NOMO-1 (cell line): ENCODE results near the gene UBD.

Experiments
- DNase-seq, 2 experiments: peaks; one replicate each; lab custom pipeline; 2025; ENCODE audit not compliant: unreplicated experiment in 2 of 2; lab: John Stamatoyannopoulos, UW

UBD gene

DNA sequence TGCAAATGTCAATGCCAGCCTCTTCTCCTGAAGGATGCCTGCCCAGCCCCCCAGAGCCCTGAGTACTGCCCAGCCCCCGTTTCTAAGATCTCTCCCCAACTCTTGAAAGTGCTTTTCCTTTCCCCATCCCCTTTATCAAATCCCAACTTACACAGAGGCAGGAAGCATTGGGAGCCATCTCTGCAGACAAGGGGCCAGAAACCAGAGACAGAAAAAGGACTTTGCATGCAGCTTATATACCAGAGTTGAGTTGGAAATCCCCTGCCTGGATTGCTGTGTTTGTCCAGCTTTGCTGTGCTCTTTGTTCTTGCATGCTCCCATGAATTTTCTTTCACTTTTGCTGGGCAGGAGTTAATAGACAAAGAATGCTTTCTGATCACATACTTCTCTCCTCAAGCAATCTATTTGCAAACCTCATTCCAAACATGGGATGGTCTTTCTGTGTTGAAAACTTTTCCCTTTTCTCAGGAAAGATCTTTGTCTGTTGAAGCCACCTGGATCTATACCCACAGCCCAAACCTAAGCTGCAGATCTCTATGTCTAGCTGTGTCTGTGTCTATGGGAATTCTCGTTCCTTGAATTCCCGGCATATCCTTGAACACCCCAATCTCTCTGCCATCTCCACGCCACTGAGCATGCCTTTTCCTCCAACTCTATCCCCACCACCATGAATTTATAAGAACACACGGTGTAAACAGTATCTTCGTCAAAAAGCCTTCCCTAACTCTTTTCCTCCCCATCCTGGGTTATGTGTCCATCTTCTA lies at the start of gene UBD:
TSS of gene UBD (minus strand) at position 209 of the 764 bp plus-strand sequence. CDS start at position 178, 31 bp downstream.
- DNase-seq: no peak

DNA sequence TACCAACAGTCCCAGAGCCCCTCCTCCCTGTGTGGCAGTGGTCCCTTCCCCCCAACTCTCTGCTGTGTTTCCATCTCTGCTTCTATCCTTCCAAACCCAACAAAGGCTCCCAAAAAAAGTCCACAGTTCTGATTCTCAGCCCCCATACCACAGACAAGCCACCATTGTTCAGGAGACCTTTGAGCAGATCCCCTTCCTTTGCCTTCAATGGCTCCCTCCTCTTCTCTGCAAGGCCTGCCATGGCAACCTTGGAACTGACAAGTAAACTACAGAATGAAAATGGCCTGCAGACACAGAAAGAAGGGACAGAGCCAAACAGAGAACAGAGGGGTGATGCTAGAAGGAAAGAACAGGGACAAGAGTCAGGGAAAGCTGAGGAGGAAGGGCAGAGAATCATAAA lies 48.6 kb upstream of the UBD start:
- DNase-seq: no peak

DNA sequence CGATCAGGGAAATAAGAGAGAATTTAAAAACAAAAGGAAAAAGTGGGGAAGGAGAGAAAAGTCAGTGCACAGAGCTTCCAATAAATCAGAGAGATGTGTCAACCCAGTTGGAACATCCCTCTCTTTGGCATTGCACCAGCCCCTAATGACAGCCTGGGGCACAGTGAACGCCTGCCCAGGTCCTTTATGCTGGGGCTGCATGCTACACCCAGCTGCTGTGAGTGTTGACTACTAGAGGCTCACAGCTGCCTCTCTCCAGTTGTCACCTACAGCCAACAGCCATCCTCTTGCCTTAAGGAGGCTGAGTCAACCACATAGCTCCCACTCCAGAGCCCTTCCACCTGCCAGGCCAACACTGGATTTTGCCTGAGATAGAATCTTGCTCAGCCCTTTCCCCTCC lies 44.4 kb upstream of the UBD start:
- no peak for DNase-seq

DNA sequence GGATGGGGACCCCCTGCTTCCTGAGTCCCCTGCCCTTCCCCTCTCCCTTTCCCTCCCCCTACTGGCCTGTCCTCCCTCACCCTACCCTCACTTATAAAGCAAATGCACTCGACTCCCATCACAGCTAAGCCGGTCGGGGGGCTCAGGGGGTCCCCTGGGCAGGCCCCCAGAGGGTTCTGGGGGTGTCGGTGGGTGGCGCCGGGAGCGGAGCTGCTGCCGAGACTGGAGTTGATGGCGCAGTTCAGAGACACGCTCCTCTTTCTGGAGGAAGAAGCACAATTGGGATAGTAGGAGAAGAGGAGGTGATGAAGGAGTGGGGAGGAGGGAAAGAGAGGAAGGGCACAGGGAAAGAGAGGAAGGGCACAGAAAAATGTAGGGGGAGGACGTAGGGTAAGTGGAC lies 43.9 kb upstream of the UBD start:
- DNase-seq: no peak

DNA sequence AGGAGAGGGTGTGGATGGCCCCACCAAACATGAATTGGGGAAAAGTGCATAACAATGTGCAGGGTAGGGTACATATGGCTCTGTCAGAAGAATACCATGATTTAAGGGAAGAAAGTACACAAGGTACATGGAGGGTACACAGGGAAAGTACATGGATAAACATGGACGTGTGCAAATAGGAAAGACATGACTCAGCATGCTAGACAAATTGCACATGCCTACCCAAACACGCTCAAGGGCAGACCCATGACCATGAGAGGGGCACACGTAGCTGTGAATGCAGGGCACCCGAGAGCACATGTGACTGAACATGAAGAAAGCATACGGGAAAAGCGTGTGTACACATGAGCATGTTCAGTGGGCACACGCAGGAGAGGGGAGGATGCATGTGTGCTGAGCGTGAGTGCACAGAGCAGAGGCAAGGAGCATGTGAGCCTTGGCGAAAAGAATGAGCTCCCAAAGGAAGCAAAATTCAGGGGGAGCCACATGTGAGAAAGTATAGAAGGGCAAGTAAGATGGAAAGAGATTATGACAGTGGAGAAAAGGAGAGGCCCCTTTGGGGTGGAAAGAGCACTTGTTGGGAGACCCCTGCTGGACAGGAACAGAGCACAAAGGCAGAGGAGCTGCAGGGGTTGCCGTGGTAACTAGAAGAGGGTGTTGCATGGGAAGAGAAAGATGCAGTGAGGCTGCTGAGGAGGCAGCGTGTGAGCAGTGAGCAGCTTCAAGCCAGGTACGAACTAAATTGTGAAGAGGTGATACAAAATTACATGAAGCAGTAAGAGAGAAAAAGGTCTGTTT lies 43.2 kb upstream of the UBD start:
- no peak for DNase-seq

DNA sequence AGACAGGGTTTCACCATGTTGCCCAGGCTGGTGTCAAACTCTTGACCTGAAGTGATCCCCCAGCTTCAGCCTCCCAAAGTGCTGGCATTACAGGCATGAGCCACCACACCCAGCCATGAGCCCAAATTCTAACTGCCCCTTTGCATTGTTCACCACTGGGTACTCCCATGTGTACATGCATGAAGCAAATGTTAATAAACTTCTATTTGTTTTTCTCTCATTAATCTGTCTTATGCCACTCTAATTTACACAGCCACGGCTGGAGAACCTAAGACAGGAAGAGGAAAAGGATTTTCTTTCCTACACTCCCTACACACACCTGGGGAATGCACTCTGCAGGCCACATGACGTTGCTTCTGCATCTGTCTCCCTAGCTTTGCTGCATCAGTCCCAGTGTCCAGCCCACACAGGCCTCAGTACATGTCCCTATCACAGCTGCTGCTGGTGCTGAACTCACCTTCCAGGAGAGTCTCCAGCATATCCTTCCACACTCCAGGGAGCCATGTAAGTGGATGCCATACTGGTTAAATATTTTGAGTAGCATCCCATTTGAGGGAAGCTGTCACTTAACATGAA lies 38.7 kb upstream of the UBD start:
- DNase-seq: no peak

DNA sequence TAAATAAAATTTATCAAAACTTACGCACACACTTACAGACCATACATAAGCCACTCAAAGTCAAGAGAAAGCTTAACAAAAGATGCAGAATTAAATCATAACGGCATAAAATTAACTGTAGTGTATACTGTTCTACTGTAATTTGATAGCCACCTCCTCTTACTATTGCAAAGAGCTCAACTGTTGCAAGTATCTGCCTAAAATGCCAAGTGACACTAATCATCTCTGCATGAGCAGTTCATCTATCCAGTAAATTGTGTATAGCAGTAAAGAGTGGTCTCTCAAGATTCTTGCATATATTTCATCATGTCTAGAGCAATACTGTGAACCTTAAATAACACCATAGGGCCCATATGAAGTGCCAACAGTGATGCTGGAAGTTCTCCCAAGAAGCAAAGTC lies 37.7 kb upstream of the UBD start:
- no peak for DNase-seq

DNA sequence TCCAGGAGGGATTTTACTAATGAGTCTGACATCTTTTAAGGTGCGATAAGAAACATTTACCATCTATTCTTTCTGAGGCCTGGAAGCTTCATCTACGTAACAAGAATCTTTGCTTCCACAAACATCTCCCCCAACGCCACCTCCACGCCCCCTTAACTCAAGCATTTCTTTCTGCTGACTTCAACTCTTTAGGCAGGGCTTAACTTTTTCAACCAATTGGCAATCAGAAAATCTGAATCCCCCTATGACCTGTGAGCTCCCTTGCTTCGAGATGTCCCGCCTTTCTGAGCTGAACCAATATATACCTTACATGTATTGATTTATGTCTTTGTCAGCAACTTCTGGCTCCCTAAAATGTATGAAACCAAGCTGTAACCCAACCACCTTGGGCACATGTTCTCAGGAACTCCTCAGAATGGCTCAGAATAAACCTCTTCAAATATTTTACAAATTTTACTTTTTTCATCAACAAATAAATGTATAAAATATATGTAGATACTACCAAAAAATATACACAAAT lies 36.9 kb upstream of the UBD start:
- no peak for DNase-seq

DNA sequence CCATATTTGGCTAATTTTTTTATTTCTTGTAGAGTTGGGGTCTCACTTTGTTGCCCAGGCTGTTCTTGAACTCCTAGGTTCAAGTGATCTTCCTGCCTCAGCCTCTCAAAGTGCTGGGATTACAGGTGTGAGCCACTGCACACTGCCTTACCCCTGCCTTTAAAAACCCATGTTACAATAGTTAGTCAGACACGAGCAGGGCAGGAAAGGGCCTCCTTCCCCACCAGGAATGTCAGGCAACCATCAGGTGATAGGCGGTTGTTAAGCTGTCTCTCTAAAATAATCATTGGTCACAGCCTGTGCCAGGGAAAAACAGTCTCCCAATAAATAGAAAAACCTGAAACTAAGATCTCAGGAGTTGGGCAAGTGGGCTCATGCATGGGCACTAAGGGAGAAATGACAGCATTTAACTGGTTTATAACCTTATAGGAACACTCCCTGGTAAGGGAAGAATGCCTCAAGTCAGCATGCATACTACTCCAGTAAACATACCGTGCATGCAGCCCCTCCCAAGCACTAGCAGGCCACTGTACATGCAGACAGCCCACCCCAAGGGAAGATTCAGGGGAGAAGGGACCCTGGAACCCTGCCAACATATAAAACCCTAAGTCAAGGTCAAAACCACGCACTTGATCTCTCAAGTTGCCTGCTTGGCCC lies 33.8 kb upstream of the UBD start:
- no peak for DNase-seq

DNA sequence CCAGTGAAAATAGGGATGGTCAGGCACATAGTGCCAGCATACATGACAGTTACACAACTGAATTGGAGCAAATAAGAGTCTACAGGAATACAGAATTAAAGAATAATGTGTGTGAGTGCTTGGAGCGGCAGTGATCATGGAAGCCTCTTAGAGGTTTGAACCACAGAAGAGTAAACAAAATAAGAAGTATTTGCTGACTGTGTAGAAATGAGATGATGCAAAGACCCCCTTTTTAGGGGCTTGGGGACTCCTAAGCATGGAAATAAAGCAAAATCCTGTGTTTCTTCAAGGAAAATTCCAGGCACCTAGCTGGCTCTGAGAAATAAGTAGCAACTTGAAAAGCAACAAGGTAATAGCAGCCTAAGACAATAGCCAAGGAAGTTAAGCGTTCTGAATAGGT lies 32.1 kb upstream of the UBD start:
- DNase-seq: no peak

DNA sequence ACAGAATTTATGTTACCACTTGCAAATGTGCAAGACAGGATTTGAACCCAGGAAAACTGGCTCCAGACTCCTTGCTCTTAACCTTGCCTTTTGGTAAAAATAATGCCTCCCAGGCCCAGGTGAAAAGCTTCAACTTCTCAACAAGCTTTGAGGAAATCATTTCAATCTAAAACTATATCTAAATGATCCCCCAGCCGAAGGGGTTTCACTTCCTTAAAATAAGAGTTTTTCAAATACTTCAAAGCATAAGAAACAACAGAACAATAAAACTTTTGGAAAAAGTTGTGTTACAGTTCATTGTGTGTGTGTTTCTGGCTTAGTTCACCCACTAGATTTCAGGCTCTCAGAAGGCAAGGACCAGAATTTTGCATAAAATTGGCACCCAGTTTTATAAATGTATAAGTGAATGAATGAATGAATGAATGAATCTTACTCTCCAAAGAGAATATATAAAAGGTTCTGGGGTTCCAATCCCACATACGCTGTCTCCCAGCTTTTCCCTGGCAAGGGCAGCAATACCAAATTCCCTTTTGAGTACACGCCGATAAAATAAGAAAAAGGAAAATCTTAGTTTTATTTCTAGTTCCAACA lies 30.8 kb upstream of the UBD start:
- DNase-seq: peak in 1 of 2 experiments; percentile 36

DNA sequence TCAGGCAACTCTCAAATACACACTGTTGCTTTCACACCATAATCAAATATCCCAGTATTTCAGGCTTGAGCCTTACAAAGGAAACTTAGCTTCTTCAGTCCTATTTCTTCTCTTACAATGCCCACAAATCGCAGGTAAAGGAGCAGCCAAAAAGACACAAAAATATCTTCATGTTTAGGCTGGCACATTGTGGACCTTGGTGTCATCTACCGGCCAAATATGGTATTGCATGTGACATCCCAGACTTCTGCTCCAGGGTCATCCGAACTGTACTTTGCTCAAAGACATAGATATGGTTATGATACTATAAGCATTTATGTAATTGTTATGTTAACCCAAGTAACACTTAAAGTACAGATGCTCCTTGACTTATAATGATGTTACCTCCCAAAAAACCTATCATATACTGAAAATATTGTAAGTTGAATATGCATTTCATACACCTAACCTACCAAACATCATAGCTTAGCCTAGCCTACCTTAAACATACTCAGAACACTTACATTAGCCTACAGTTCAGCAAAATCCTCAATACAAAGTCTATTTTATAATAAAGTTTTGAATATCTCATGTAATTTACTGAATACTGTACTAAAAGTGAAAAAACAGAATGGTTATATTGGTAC lies 30.0 kb upstream of the UBD start:
- DNase-seq: peak; percentile 21 to 28

DNA sequence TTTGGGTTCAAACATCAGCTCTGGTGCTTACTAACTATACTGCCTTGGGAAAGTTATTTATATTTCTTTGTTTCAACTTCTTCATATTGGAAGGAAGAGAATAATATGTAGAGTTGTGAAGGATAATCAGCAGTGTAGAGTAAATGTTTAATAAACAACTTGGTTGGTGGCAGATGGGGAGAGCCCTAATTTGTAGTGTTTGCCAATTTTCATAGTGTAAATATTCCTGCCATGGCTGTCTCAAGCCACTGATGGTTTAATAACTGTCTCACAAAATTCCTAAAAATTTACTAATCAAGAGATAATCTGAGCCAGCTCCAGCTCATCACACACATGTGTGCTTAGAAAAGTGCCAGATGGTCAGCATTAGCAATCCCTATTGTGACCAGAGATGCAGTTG lies 25.3 kb upstream of the UBD start, which contains the start of gene OR2H2:
TSS of gene OR2H2 (plus strand) at position 301 of the 400 bp plus-strand sequence. CDS start 2,824 bp downstream, outside the sequence.
- no peak for DNase-seq

DNA sequence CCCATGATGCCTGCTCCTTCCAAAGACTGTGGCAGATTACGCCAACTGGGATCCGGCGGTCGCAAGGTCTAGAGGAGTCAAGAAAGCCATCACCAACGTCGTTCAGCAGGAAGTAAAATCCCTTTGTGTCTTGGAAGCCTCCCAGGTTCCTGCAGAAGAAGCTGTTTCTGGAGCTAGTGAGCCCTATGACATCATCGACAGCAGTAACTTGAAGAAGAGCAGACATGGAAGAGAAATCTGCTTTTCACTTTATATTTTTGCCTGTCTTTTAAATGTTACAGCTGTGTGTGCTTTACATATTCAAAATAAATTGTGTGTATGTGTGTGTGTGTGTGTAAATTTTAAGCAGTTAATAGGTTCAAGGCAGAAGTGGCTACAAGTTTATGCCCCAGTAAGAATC lies 18.0 kb upstream of the UBD start:
- DNase-seq: no peak

DNA sequence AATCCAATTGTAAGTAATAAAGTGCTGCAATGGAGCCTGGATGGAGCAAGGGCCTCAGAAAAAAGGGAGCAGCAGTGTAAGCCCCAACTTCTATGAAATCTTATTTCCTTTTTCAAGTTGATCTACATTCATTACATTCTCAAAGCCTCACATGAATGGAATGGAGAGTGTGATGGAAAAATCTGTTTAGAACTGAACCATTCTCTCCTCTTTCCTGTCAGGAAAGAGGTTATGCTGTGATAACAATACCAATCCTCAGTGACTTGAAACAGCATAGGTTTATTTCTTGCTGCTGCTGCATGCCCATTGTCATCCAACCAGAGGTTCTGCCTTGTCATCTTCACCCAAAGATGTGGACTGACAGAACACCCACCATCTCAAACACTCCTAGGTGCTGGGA lies 16.5 kb upstream of the UBD start:
- DNase-seq: no peak

DNA sequence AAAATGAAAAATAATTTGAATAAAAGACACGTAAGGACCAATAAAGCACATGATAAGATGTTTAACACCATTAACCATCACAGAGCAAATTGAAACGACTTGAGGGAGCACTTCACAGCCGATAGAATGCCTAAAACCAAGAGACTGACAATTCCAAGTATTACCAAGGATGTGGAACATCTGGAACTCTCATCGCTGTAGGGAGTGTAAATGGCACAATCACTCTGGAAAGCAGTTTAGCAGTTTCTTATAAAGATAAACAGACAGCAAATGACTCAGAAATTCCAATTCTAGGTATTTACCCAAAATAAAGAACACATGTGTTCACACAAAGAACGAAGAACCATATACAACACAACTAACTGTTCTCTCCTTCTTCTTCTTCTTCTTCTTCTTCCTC lies 8.5 kb upstream of the UBD start:
- no peak for DNase-seq

DNA sequence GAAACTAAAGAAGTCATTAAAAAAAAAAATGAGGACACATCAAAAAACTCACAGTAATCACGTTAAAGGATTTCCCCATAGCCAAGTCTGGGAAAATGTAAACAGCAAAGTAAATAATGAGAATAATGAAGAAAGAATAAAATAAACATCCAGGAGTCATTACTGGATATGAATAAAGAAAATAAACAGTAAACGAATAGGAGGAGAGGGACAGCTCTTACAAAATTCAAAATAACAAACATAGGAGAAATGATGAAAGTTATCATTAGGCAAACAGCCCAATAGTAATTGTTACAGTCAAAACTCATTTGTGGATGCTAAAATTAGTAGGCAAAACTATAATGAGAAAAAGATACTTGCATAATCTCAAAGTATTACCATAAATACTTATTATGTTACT lies 8.0 kb upstream of the UBD start:
- no peak for DNase-seq

DNA sequence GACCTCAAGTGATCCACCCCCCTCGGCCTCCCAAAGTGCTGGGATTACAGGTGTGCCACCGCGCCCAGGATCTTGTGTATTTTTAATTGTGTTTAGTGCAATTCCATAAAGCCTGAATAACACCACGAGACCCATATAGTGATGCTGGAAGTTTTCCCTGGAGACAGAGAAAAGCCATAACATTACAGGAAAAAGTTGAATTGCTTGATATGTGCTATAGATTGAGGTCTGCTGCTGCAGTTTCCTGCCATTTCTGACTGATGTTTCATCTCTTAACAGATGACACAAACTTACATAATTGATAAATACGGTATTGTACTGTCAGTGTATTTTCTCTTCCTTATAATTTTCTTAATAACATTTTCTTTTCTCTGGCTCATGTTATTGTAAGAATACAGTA lies 7.3 kb upstream of the UBD start:
- no peak for DNase-seq

DNA sequence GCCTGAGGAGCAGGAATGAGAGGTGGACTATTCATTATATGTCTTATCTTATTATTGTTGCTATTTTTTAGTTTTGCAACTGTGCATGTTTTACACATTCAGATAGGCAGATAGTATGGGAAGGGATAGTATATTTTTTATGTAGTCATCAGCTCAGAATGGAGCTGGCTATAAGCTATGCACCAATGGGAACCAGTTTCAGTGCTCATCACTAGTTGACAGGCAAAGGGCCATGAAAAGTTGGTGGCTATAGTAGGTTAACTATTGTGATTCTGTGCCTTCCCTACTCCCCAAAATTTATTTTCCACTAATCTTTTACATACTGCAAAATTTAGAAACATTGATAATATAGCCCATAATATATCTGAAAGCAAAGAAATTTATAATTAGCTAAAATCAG lies 5.3 kb upstream of the UBD start:
- no peak for DNase-seq

DNA sequence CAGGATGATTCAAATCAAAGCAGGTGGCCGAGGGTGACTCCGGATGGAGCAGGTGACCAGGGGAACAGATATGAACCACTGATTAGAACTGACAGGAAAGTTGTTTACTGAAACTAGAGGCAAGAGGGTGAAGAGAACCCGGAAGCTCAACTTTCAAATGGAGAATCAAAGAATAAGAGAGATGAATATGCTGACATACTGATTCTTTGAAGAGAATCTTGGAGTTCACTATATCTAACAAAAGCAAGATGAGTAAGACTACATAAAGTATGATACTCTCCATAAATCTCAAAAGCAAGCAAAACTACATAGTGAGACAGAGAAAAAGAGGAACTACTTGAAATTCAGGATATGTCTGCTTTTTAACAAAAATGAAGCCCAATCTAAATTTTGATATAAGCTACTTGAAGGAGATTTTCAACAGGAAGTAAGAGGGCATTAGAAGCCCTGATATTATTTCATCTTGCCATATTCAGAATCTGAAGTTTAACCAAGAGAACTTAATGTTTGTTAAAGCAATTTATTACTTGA lies 4.0 kb upstream of the UBD start:
- DNase-seq: peak in 1 of 2 experiments; percentile 5
